ENCODE measurements around the gene CHPF2.

The CHPF2 gene

GRCh38 chr7:151252561-151252835, 20.2 kb downstream of the CHPF2 start:
- peak overlapping the region; percentile 79 for H3K4me3 ChIP-seq (ENCODE audit: low read depth, low read length)
- DNase-seq: no peak
- no peaks in the 10 kb centered on the region for H3K36me3 ChIP-seq
- H3K27ac ChIP-seq: peak overlapping the region; percentile 84
- H3K27me3 ChIP-seq (ENCODE audit: insufficient read depth, low read depth, severe bottlenecking): no peaks in the 10 kb centered on the region
- no peak for TF ChIP-seq CTCF (IDR thresholded peaks at IDR 0.05; ENCODE audit: low read depth, low read length)
- H3K9me3 ChIP-seq (ENCODE audit: severe bottlenecking): no peaks in the 10 kb centered on the region

DNA sequence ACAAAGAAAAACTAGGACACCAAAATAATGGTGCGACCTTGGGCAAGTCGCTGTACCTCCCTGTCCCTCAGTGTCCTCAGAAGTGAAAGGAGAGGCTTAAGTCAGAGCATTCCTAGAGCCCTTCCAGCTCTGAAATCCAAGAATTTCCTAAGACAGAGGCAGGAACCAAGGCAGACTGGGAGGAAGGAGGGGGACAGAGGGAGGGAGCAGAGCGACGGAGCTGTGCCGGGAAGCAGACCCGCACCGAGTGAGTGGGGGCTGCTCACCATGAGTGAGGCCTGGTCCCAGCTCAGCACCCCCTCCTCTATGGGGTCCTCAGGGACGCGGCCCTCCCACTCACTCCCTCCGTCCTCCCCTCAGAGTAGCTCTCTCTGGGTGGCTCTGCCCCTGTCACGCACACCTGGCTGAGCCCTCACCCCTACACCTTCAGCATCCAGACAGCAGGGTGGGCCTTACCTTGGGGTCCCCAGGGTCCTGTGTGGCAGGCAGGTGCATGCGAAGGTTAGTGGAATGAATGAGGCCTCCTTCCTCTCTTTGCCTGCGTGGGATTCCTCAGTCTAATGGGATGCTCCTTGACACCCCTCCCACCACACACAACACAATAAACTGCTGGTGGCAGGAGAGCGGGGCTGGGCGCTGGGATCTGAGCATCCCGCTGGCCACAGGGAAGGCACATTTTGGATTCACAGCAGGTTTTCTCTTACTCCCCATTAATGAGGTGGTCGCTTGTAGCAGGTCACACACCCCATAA, 20.9 kb downstream of the CHPF2 start:
- H3K36me3 ChIP-seq: no peaks in the 10 kb centered on the region
- DNase-seq: no peak
- H3K9me3 ChIP-seq (ENCODE audit: severe bottlenecking): no peaks in the 10 kb centered on the region
- no peak overlapping the region; the same call in 1 of the 2 replicates for H3K27ac ChIP-seq
- H3K4me3 ChIP-seq (ENCODE audit: low read depth, low read length): no peak overlapping the region
- no peak for TF ChIP-seq CTCF (IDR thresholded peaks at IDR 0.05; ENCODE audit: low read depth, low read length)
- H3K27me3 ChIP-seq (ENCODE audit: insufficient read depth, low read depth, severe bottlenecking): no peaks in the 10 kb centered on the region

- Histone ChIP-seq H3K9me3 (ENCODE audit: severe bottlenecking) (no peaks in the 10 kb centered on the region), H3K36me3 (no peaks in the 10 kb centered on the region), H3K27me3 (ENCODE audit: insufficient read depth, low read depth, severe bottlenecking) (no peaks in the 10 kb centered on the region), H3K4me3 (ENCODE audit: low read depth, low read length) (no peak overlapping the region), H3K27ac (no peak overlapping the region)
- no peak for TF ChIP-seq CTCF (IDR thresholded peaks at IDR 0.05; ENCODE audit: low read depth, low read length)
- DNase-seq: no peak
Measured at GRCh38 chr7:151254316-151254715, 22.0 kb downstream of the CHPF2 start.

- no peaks in the 10 kb centered on the region for H3K9me3 ChIP-seq (ENCODE audit: severe bottlenecking)
- no peaks in the 10 kb centered on the region for H3K27me3 ChIP-seq (ENCODE audit: insufficient read depth, low read depth, severe bottlenecking)
- no peak overlapping the region for H3K4me3 ChIP-seq (ENCODE audit: low read depth, low read length)
- DNase-seq: no peak
- no peak for TF ChIP-seq CTCF (IDR thresholded peaks at IDR 0.05; ENCODE audit: low read depth, low read length)
- H3K36me3 ChIP-seq: no peaks in the 10 kb centered on the region
- no peak overlapping the region for H3K27ac ChIP-seq
Measured at GRCh38 chr7:151254851-151255250, 22.6 kb downstream of the CHPF2 start.

- H3K4me3 ChIP-seq (ENCODE audit: low read depth, low read length): no peak overlapping the region
- no peak for DNase-seq
- no peak overlapping the region for H3K27ac ChIP-seq
- no peaks in the 10 kb centered on the region for H3K9me3 ChIP-seq (ENCODE audit: severe bottlenecking)
- H3K36me3 ChIP-seq: no peaks in the 10 kb centered on the region
- no peak for TF ChIP-seq CTCF (IDR thresholded peaks at IDR 0.05; ENCODE audit: low read depth, low read length)
- no peaks in the 10 kb centered on the region for H3K27me3 ChIP-seq (ENCODE audit: insufficient read depth, low read depth, severe bottlenecking)
Measured at GRCh38 chr7:151255390-151255789, 23.1 kb downstream of the CHPF2 start.
